Transverse colon (tissue), 3 donors: ENCODE data around the gene SHKBP1.

Source experiments
- EP300 ChIP-seq: sonication (generic); formaldehyde crosslinking; IDR thresholded peaks from one replicate; pipeline ENCODE4 v1.6.1; 2017; ENCODE audit warnings: antibody characterized with exemption, low read depth
- TF ChIP-seq, protein P1 (sequence below), 5 experiments: fragments of 200-600 bp in 3 of 5; fragments of 450-650 bp in 2 of 5; sonication (generic) in 3 of 5; IDR thresholded peaks; 1 replicate in 2 of 5; 2 replicates in 3 of 5; pipeline ENCODE4 v1.5.1; 2016 to 2017; ENCODE audit warnings: antibody characterized with exemption in 5 of 5, inconsistent platforms in 3 of 5, mild to moderate bottlenecking in 2 of 5, moderate library complexity in 1 of 5

GRCh38 chr19:40596608-40597328 lies 20.1 kb downstream of the SHKBP1 start:
- TF ChIP-seq, protein P1, sequence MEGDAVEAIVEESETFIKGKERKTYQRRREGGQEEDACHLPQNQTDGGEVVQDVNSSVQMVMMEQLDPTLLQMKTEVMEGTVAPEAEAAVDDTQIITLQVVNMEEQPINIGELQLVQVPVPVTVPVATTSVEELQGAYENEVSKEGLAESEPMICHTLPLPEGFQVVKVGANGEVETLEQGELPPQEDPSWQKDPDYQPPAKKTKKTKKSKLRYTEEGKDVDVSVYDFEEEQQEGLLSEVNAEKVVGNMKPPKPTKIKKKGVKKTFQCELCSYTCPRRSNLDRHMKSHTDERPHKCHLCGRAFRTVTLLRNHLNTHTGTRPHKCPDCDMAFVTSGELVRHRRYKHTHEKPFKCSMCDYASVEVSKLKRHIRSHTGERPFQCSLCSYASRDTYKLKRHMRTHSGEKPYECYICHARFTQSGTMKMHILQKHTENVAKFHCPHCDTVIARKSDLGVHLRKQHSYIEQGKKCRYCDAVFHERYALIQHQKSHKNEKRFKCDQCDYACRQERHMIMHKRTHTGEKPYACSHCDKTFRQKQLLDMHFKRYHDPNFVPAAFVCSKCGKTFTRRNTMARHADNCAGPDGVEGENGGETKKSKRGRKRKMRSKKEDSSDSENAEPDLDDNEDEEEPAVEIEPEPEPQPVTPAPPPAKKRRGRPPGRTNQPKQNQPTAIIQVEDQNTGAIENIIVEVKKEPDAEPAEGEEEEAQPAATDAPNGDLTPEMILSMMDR (IDR thresholded peaks at IDR 0.05): no peak
- TF ChIP-seq EP300: no peak
